Measurements from ENCODE around the gene SSTR3. TPM values are rescaled to one million over a fixed set of nuclear protein-coding genes. Genes with fewer than 3 reads are reported as not detected.
"Not testable (repeated sequence)": the region's sequence is repeated elsewhere in the genome, so short reads cannot be mapped to it uniquely, and the experiment has no call there.

SSTR3 gene
- total and polyA plus RNA-seq, 2 of the 13 experiments (the other 11 are each of a cell fraction or from before 2014, with no cell fraction given), result 0.08 to 0.64 TPM

- TF ChIP-seq, protein P1, sequence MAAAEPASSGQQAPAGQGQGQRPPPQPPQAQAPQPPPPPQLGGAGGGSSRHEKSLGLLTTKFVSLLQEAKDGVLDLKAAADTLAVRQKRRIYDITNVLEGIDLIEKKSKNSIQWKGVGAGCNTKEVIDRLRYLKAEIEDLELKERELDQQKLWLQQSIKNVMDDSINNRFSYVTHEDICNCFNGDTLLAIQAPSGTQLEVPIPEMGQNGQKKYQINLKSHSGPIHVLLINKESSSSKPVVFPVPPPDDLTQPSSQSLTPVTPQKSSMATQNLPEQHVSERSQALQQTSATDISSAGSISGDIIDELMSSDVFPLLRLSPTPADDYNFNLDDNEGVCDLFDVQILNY (CRISPR knock-in tag; conservative IDR thresholded peaks at IDR 0.05), result no peak
- no peak for TF ChIP-seq ARNT (IDR thresholded peaks at IDR 0.05)
- no peak for TF ChIP-seq RBAK (CRISPR knock-in tag; IDR thresholded peaks at IDR 0.05)
Observed at GRCh38 chr22:37253126-37253660, 40.9 kb upstream of the SSTR3 start (continued).

DNA sequence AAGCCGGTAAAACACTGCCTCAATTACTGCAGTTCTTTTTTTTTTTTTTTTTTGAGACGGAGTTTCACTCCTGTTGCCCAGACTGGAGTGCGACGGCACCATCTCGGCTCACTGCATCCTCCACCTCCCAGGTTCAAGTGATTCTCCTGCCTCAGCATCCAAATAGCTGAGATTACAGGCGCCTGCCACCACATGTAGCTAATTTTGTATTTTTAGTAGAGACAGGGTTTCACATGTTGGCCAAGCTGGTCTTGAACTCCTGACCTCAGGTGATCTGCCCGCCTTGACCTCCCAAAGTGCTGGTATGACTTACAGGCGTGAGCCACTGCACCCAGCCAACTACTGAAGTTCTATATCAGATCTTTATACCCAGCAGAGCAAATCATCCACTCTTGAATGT, 39.6 kb upstream of the SSTR3 start:
- intact Hi-C loops (cut with micrococcal nuclease; ENCODE audit: unreplicated experiment); FAIRE-seq; CTCF ChIA-PET (ENCODE audit: low intra/inter-chr PET ratio, low total read pairs); POLR2A ChIA-PET; ATAC-seq; DNase-seq (ENCODE audit: low spot score); H3K4me3 ChIP-seq (replicated peaks in 1 of 3; ENCODE audit: insufficient read depth in 1 of 3, low read depth in 2 of 3, low read length in 3 of 3); H3K79me2 ChIP-seq (ENCODE audit: insufficient read depth, low read length); H3K9ac ChIP-seq (ENCODE audit: insufficient read depth, low read depth, low read length); H3K4me2 ChIP-seq (ENCODE audit: low read depth, low read length); H2AFZ ChIP-seq (ENCODE audit: low read length); H3K27ac ChIP-seq (ENCODE audit: extremely low read length, insufficient read depth, low read length); in situ Hi-C loops (cut with HindIII; ENCODE audit: extremely low pct_ligation_motif_present, low pct_unique_long_range_greater_than_20kb); H4K20me1 ChIP-seq (ENCODE audit: insufficient read depth, low read length); H3K9me3 ChIP-seq (ENCODE audit: low read length); H3K4me1 ChIP-seq (ENCODE audit: insufficient read depth, low read length); H3K36me3 ChIP-seq (replicated peaks in 1 of 2; ENCODE audit: control insufficient read depth in 1 of 2, insufficient read depth in 2 of 2, low read length in 2 of 2); BruUV-seq (replicated peaks): not testable (repeated sequence)
- peaks cover 0 to 11% of the 10 kb centered on the region in 2 experiments; a peak in 3 of 5 replicates for H3K27me3 ChIP-seq (ENCODE audit: control insufficient read depth in 1 of 2, insufficient read depth in 2 of 2, low read length in 2 of 2)
- WGBS (ENCODE audit: low lambda C conversion rate), result 23% methylated on average over 8 of the region's 8 CpGs

GRCh38 chr22:37249986-37250385, 37.7 kb upstream of the SSTR3 start:
- no peaks in the 10 kb centered on the region for H4K20me1 ChIP-seq (ENCODE audit: insufficient read depth, low read length)
- POLR2A ChIA-PET, result no interaction called here
- 49% methylated on average over 12 of the region's 12 CpGs for WGBS (ENCODE audit: low lambda C conversion rate)
- H3K4me3 ChIP-seq (replicated peaks in 1 of 3; ENCODE audit: insufficient read depth in 1 of 3, low read depth in 2 of 3, low read length in 3 of 3), result no peak overlapping the region
- BruUV-seq (replicated peaks), result no TSS peak
- H3K27ac ChIP-seq (ENCODE audit: extremely low read length, insufficient read depth, low read length), result no peak overlapping the region
- in situ Hi-C loops (cut with HindIII; ENCODE audit: extremely low pct_ligation_motif_present, low pct_unique_long_range_greater_than_20kb), result no loop called here
- ATAC-seq (no peak), DNase-seq (ENCODE audit: low spot score) (no peak), FAIRE-seq (no peak)
- no peaks in the 10 kb centered on the region for H3K36me3 ChIP-seq (replicated peaks in 1 of 2; ENCODE audit: control insufficient read depth in 1 of 2, insufficient read depth in 2 of 2, low read length in 2 of 2)
- H3K9me3 ChIP-seq (ENCODE audit: low read length), result no peaks in the 10 kb centered on the region
- H3K4me2 ChIP-seq (ENCODE audit: low read depth, low read length), result no peak overlapping the region
- peaks cover 0 to 11% of the 10 kb centered on the region in 2 experiments; a peak in 2 of 5 replicates for H3K27me3 ChIP-seq (ENCODE audit: control insufficient read depth in 1 of 2, insufficient read depth in 2 of 2, low read length in 2 of 2)
- H3K4me1 ChIP-seq (ENCODE audit: insufficient read depth, low read length), result no peaks in the 10 kb centered on the region
- no peaks in the 10 kb centered on the region for H3K79me2 ChIP-seq (ENCODE audit: insufficient read depth, low read length)
- no peak overlapping the region for H3K9ac ChIP-seq (ENCODE audit: insufficient read depth, low read depth, low read length)
- intact Hi-C loops (cut with micrococcal nuclease; ENCODE audit: unreplicated experiment), result no loop called here
- no peak overlapping the region for H2AFZ ChIP-seq (ENCODE audit: low read length)
- CTCF ChIA-PET (ENCODE audit: low intra/inter-chr PET ratio, low total read pairs), result no interaction called here
- TF ChIP-seq ZNF737 (CRISPR knock-in tag; IDR thresholded peaks at IDR 0.05; ENCODE audit: borderline replicate concordance) (no peak), ARNTL (CRISPR knock-in tag; IDR thresholded peaks at IDR 0.05) (no peak), ZNF333 (CRISPR knock-in tag; IDR thresholded peaks at IDR 0.05; ENCODE audit: borderline replicate concordance) (no peak), ZNF407 (CRISPR knock-in tag; IDR thresholded peaks at IDR 0.05; ENCODE audit: not compliant biosample characterization) (no peak)
